H1 (cell line): ENCODE data around the gene CLEC16A. TPM values are rescaled to one million over a fixed set of nuclear protein-coding genes. Genes with fewer than 3 reads are reported as not detected.

ENCODE experiments used
- CTCF ChIA-PET: fragments of 300-600 bp; sonication (Branson Sonifier 250); formaldehyde crosslinking; loops from one replicate; lab custom pipeline; 2021; ENCODE audit not compliant: partially characterized antibody; lab: Charles Lee
- POLR2A ChIA-PET: fragments of 300-600 bp; sonication (Branson Sonifier 250); formaldehyde crosslinking; loops from one replicate; lab custom pipeline; 2021; ENCODE audit warnings: inconsistent platforms; ENCODE audit not compliant: partially characterized antibody; lab: Charles Lee
- DNase-seq, 2 experiments: peaks; one replicate each; pipeline versions ENCODE4 v3.0.0 to v3.0.0-alpha.2; 2010 to 2022; ENCODE audit warnings: low spot score in 2 of 2, low read depth in 1 of 2, mixed read lengths in 1 of 2
- FAIRE-seq: peaks from 2 replicates; lab custom pipeline; 2011; peaks lifted over from hg19 to GRCh38; lab: Jason Lieb, UNC
- H2AFZ ChIP-seq: 2 replicates; pipeline ENCODE4 v1.8.1; 2012; ENCODE audit warnings: low read length, inconsistent platforms
- H2AK5ac ChIP-seq: 2 replicates; pipeline ENCODE4 v1.6.1; 2013; ENCODE audit warnings: low read depth, low read length
- H2BK120ac ChIP-seq: replicated peaks from 2 replicates; pipeline ENCODE3; 2013; ENCODE audit warnings: low read depth, low read length, inconsistent platforms
- H2BK12ac ChIP-seq: 2 replicates; pipeline ENCODE4 v1.6.1; 2013; ENCODE audit warnings: low read depth, low read length
- H2BK15ac ChIP-seq: 2 replicates; pipeline ENCODE4 v1.6.1; 2013; ENCODE audit warnings: low read length
- H2BK20ac ChIP-seq: 2 replicates; pipeline ENCODE4 v1.6.1; 2013; ENCODE audit warnings: low read length
- H2BK5ac ChIP-seq: 2 replicates; pipeline ENCODE4 v1.6.1; 2013; ENCODE audit warnings: low read depth, low read length
- H3K14ac ChIP-seq: 2 replicates; pipeline ENCODE4 v1.6.1; 2013; ENCODE audit warnings: inconsistent platforms; ENCODE audit not compliant: insufficient read length
- H3K18ac ChIP-seq: 2 replicates; pipeline ENCODE4 v1.6.1; 2013; ENCODE audit warnings: low read length; ENCODE audit errors: extremely low read depth
- H3K23ac ChIP-seq: 2 replicates; pipeline ENCODE4 v1.6.1; 2013; ENCODE audit warnings: inconsistent platforms; ENCODE audit not compliant: insufficient read length
- H3K23me2 ChIP-seq: 2 replicates; pipeline ENCODE4 v1.6.1; 2013; ENCODE audit warnings: low read depth, low read length
- H3K27ac ChIP-seq: 2 replicates; pipeline ENCODE4 v1.6.1; 2011; ENCODE audit warnings: low read depth, low read length, inconsistent platforms
- H3K27me3 ChIP-seq, 4 experiments: replicated peaks in 1 of 4; 1 replicate in 1 of 4; 2 replicates in 3 of 4; pipeline versions ENCODE4 v1.6.1 to v1.8.1; 2011 to 2013; ENCODE audit warnings: low read length in 3 of 4, mild to moderate bottlenecking in 3 of 4, inconsistent platforms in 2 of 4, mixed read lengths in 2 of 4, moderate library complexity in 1 of 4; ENCODE audit not compliant: control insufficient read depth in 3 of 4, insufficient read depth in 3 of 4; ENCODE audit errors: extremely low read depth in 1 of 4
- H3K36me3 ChIP-seq, 4 experiments: 2 replicates each; pipeline versions ENCODE4 v1.6.1 to v1.8.1; 2011 to 2013; ENCODE audit warnings: mild to moderate bottlenecking in 4 of 4, low read length in 3 of 4, moderate library complexity in 2 of 4, control low read depth in 1 of 4, inconsistent platforms in 1 of 4; ENCODE audit not compliant: insufficient read depth in 4 of 4, control insufficient read depth in 2 of 4
- H3K4ac ChIP-seq: replicated peaks from 2 replicates; pipeline ENCODE3; 2013; ENCODE audit warnings: low read length, low read depth, mixed read lengths, inconsistent platforms; ENCODE audit not compliant: insufficient read length
- H3K4me1 ChIP-seq, 4 experiments: replicated peaks in 1 of 4; 1 replicate in 1 of 4; 2 replicates in 3 of 4; pipeline versions ENCODE4 v1.6.1 to v1.8.1; 2011 to 2013; ENCODE audit warnings: low read length in 3 of 4, inconsistent platforms in 2 of 4, mixed read lengths in 1 of 4; ENCODE audit not compliant: insufficient read depth in 4 of 4, control insufficient read depth in 3 of 4
- H3K4me2 ChIP-seq, 2 experiments: 2 replicates each; pipeline versions ENCODE4 v1.6.1 to v1.8.1; 2011 to 2013; ENCODE audit warnings: low read depth in 2 of 2, low read length in 2 of 2, control low read depth in 1 of 2, inconsistent platforms in 1 of 2, mild to moderate bottlenecking in 1 of 2; ENCODE audit not compliant: insufficient read depth in 1 of 2
- H3K4me3 ChIP-seq, 4 experiments: fragments of 200-600, 300-600 bp in 1 of 4; sonication (generic), shearing (Covaris generic), sonication (Bioruptor Twin) in 1 of 4; 2 replicates each; pipeline versions ENCODE4 v1.5.1 to v1.8.1; 2011 to 2016; ENCODE audit warnings: low read length in 4 of 4, low read depth in 3 of 4, control low read depth in 2 of 4, inconsistent platforms in 2 of 4, mild to moderate bottlenecking in 2 of 4, mixed read lengths in 1 of 4, moderate library complexity in 1 of 4; ENCODE audit not compliant: insufficient read depth in 2 of 4; ENCODE audit errors: extremely low read depth in 1 of 4
- H3K56ac ChIP-seq: replicated peaks from 2 replicates; pipeline ENCODE3; 2013; ENCODE audit warnings: low read depth, mild to moderate bottlenecking, mixed read lengths, low read length, inconsistent platforms; ENCODE audit not compliant: insufficient read length
- H3K79me1 ChIP-seq: 2 replicates; pipeline ENCODE4 v1.6.1; 2013; ENCODE audit warnings: low read depth, low read length, control low read depth
- H3K79me2 ChIP-seq, 2 experiments: 2 replicates each; pipeline versions ENCODE4 v1.6.1 to v1.8.1; 2012 to 2013; ENCODE audit warnings: low read length in 2 of 2, mild to moderate bottlenecking in 2 of 2, inconsistent platforms in 1 of 2; ENCODE audit not compliant: insufficient read depth in 2 of 2, control insufficient read depth in 1 of 2
- H3K9ac ChIP-seq, 4 experiments: replicated peaks in 1 of 4; 1 replicate in 1 of 4; 2 replicates in 3 of 4; pipeline versions ENCODE4 v1.6.1 to v1.8.1; 2011 to 2013; ENCODE audit warnings: low read depth in 3 of 4, low read length in 3 of 4, control low read depth in 2 of 4, mild to moderate bottlenecking in 2 of 4, moderate library complexity in 2 of 4, inconsistent platforms in 1 of 4; ENCODE audit errors: extremely low read depth in 1 of 4
- H3K9me3 ChIP-seq, 2 experiments: 2 replicates each; pipeline versions ENCODE4 v1.6.1 to v1.8.1; 2012 to 2013; ENCODE audit warnings: mild to moderate bottlenecking in 2 of 2, moderate library complexity in 2 of 2, control low read depth in 1 of 2, inconsistent platforms in 1 of 2, low read depth in 1 of 2, low read length in 1 of 2, mixed read lengths in 1 of 2; ENCODE audit not compliant: insufficient read depth in 2 of 2
- H4K20me1 ChIP-seq, 2 experiments: replicated peaks in 1 of 2; 2 replicates each; pipeline versions ENCODE3 to v1.8.1; 2011 to 2013; ENCODE audit warnings: inconsistent platforms in 2 of 2, low read length in 2 of 2, mild to moderate bottlenecking in 1 of 2; ENCODE audit not compliant: insufficient read depth in 2 of 2, control insufficient read depth in 1 of 2
- H4K5ac ChIP-seq: 2 replicates; pipeline ENCODE4 v1.6.1; 2013; ENCODE audit warnings: low read length, low read depth, mixed read lengths, inconsistent platforms; ENCODE audit not compliant: insufficient read length
- H4K8ac ChIP-seq: 2 replicates; pipeline ENCODE4 v1.8.0; 2013; ENCODE audit warnings: mild to moderate bottlenecking, moderate library complexity, low read length, inconsistent platforms; ENCODE audit not compliant: insufficient read depth; ENCODE audit errors: extremely low read depth
- H4K91ac ChIP-seq: replicated peaks from 2 replicates; pipeline ENCODE3; 2013; ENCODE audit warnings: low read length, mixed read lengths, inconsistent platforms; ENCODE audit not compliant: insufficient read length
- CHD1 ChIP-seq: IDR thresholded peaks from 2 replicates; pipeline ENCODE4 v1.6.1; 2012; ENCODE audit warnings: low read depth, low read length, improper control_type of control experiment
- CTBP2 ChIP-seq: IDR thresholded peaks from 2 replicates; pipeline ENCODE4 v1.7.0; 2011; ENCODE audit warnings: borderline replicate concordance, mild to moderate bottlenecking, moderate library complexity, mixed read lengths, low read length; ENCODE audit not compliant: insufficient read depth, insufficient read length
- EZH2 ChIP-seq: fragments of 200-600 bp; sonication (generic); IDR thresholded peaks from 2 replicates; pipeline ENCODE4 v1.7.1; 2012; ENCODE audit warnings: low read depth, mild to moderate bottlenecking, moderate library complexity, low read length, inconsistent platforms; ENCODE audit not compliant: severe bottlenecking
- SRF ChIP-seq: IDR thresholded peaks from 2 replicates; pipeline ENCODE4 v1.6.1; 2011; ENCODE audit warnings: mild to moderate bottlenecking, low read depth, low read length, moderate library complexity
- TCF12 ChIP-seq: IDR thresholded peaks from 2 replicates; pipeline ENCODE4 v1.6.1; 2011; ENCODE audit warnings: low read depth, mild to moderate bottlenecking, low read length
- WGBS, 2 experiments: shearing (Covaris generic) in 1 of 2; methylation state at CpG; one replicate each; pipeline versions ENCODE4 v1.1.6 to v1.1.7; 2013 to 2015; ENCODE audit warnings: low lambda C conversion rate in 2 of 2, mixed read lengths in 2 of 2, inconsistent platforms in 1 of 2, low coverage in 1 of 2, missing lambda C conversion rate in 1 of 2; ENCODE audit not compliant: insufficient replicate concordance in 2 of 2, insufficient coverage in 1 of 2, insufficient read length in 1 of 2; ENCODE audit errors: extremely low coverage in 1 of 2, missing lambda C conversion rate in 1 of 2; 5-methylcytosine and 5-hydroxymethylcytosine counted together
- polyA plus RNA-seq, 7 experiments: library from polyadenylated mRNA; depleted of rRNA in 3 of 7; stranded (reverse) in 5 of 7; unstranded in 2 of 7; fragments of >200 nt in 5 of 7; fragments of 200-250 nt in 2 of 7; gene quantifications; 1 replicate in 5 of 7; 2 replicates in 1 of 7; 4 replicates in 1 of 7; pipeline versions ENCODE4 v1.2.1 to v1.2.3, GENCODE V29; 2011 to 2013; ENCODE audit warnings: missing spikeins in 2 of 7, mixed read lengths in 2 of 7
- total RNA-seq: library from RNA; stranded (reverse); fragmentation: NEBNext Ultra II Directional; extraction: Animal tissue kit (Norgen Biotek cat#: 25700); gene quantifications from 2 replicates; pipeline ENCODE4 v1.2.1, GENCODE V29; 2021
- TF ChIP-seq, protein P1 (sequence below): IDR thresholded peaks from 2 replicates; pipeline ENCODE4 v1.6.1; 2012; ENCODE audit warnings: inconsistent platforms

Gene CLEC16A
- total and polyA plus RNA-seq, 2 of the 8 experiments (the other 6 are each of a cell fraction or from before 2014, with no cell fraction given) = 7.6 to 19.3 TPM

DNA sequence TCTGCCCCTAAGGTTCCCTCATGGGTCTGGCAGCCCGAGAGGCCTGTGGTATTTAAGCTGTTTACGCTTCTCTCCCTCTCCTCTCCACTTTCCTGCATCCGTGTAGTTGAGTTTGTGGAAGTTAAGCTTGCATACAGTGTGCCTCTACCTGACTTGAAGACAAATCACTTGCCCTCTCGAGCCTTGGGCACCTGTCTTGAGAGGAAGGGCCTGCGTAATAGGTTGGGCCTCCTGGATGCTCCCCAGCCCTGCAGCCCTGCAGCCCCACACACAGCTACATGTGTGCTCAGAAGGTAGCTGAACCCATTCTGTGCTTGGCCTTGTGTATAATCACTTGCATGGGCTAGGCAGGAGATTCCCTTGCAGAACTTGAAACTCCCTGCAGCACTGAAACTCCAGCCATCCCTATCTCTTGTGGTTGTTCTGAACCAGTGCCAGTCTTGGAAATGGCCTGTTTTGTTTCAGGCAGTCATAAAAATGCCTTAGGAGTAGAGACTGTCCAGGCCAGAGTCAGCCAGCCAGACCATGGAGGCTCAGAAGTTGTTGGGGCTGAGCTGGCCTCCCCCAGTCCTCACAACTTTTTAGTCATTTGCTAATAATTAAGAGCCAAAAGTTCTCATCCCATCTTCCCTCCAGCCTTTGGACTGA, 134.6 kb downstream of the CLEC16A start:
- Histone ChIP-seq H2AFZ (no peak overlapping the region), H3K4me3 (no peak overlapping the region), H4K91ac (no peak overlapping the region), H3K36me3 (no peaks in the 10 kb centered on the region), H3K23ac (no peak overlapping the region), H3K14ac (no peak overlapping the region), H3K23me2 (no peaks in the 10 kb centered on the region; the same call in 1 of the 2 replicates), H2BK12ac (no peak overlapping the region), H2AK5ac (no peak overlapping the region), H2BK20ac (no peak overlapping the region), H3K27ac (no peak overlapping the region), H3K9ac (no peak overlapping the region), H4K8ac (no peak overlapping the region), H3K18ac (no peak overlapping the region), H3K79me2 (no peaks in the 10 kb centered on the region), H3K4me2 (no peak overlapping the region), H3K4ac (no peak overlapping the region), H4K5ac (no peak overlapping the region), H3K9me3 (no peaks in the 10 kb centered on the region), H3K27me3 (no peaks in the 10 kb centered on the region), H4K20me1 (no peaks in the 10 kb centered on the region), H3K56ac (no peak overlapping the region), H2BK120ac (no peak overlapping the region), H2BK15ac (no peak overlapping the region), H3K4me1 (no peaks in the 10 kb centered on the region; a peak in 1 of 7 replicates), H2BK5ac (peak overlapping the region; percentile 60; the same call in 1 of the 2 replicates), H3K79me1 (no peaks in the 10 kb centered on the region; the same call in 1 of the 2 replicates)
- CTCF ChIA-PET = interaction anchor here (1.0 to 1.7 kb wide), 4 partner anchors 13 to 178 kb away, joined by 3 to 4 read pairs (median 4); no protein-coding TSS in a partner anchor
- POLR2A ChIA-PET = interaction anchor here (0.6 to 1.3 kb wide), 3 partner anchors 13 to 831 kb away, joined by 3 to 4 read pairs (median 4); no protein-coding TSS in a partner anchor
- FAIRE-seq (no peak), DNase-seq (no peak)
- TF ChIP-seq EZH2 (no peak), CTBP2 (no peak), TCF12 (no peak), CHD1 (no peak), SRF (no peak)
- TF ChIP-seq, protein P1, sequence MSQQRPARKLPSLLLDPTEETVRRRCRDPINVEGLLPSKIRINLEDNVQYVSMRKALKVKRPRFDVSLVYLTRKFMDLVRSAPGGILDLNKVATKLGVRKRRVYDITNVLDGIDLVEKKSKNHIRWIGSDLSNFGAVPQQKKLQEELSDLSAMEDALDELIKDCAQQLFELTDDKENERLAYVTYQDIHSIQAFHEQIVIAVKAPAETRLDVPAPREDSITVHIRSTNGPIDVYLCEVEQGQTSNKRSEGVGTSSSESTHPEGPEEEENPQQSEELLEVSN = no peak
- WGBS, 2 experiments = 86% methylated on average over 5 of the region's 5 CpGs; no CpG with 5 or more reads in 1 of the 2 experiments
